Measurements from ENCODE around the gene NAV3.

Gene NAV3

DNA sequence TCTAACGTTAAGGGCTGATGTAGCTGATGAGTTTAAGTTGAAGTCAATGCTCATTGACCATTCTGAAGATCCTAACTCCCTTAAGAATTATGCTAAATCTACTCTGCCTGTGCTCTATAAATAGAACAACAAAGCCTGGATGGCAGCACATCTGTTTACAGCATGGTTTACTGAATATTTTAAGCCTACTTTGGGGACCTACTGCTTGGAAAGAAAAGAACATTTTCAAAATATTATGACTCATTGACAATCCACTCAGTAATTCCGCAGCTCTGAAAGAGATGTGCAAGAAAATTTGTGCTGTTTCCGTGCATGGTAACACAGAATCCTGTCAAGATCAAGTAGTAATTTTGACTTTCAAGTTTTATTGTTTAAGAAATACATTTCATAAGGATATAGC is 35.0 kb upstream of the NAV3 start:
- WGBS (ENCODE audit: insufficient coverage): no CpG with 5 or more reads among the region's 3 CpGs
- POLR2A ChIA-PET: no interaction called here
- H3K36me3 ChIP-seq (ENCODE audit: control insufficient read depth in 4 of 4, insufficient read depth in 4 of 4, low read length in 3 of 4): no peaks in the 10 kb centered on the region
- H3K9me3 ChIP-seq (ENCODE audit: control extremely low read depth in 1 of 5, control insufficient read depth in 4 of 5, insufficient read depth in 2 of 5, low read depth in 1 of 5, low read length in 4 of 5): no peaks in the 10 kb centered on the region
- no peak for DNase-seq
- H3K4me3 ChIP-seq (ENCODE audit: control insufficient read depth in 1 of 7, extremely low read depth in 1 of 7, insufficient read depth in 4 of 7, low read depth in 2 of 7, low read length in 6 of 7): no peak overlapping the region
- no peaks in the 10 kb centered on the region for H3K27me3 ChIP-seq (replicated peaks in 2 of 5; ENCODE audit: control insufficient read depth in 4 of 5, insufficient read depth in 5 of 5, low read length in 4 of 5)
- no peaks in the 10 kb centered on the region for H3K4me1 ChIP-seq (ENCODE audit: control extremely low read depth in 1 of 4, control insufficient read depth in 4 of 4, insufficient read depth in 4 of 4, low read length in 3 of 4)
- H3K27ac ChIP-seq (ENCODE audit: insufficient read depth in 1 of 2, low read depth in 1 of 2, low read length in 2 of 2, poor library complexity in 1 of 2, severe bottlenecking in 2 of 2): no peak overlapping the region
- CTCF ChIA-PET: no interaction called here

DNA sequence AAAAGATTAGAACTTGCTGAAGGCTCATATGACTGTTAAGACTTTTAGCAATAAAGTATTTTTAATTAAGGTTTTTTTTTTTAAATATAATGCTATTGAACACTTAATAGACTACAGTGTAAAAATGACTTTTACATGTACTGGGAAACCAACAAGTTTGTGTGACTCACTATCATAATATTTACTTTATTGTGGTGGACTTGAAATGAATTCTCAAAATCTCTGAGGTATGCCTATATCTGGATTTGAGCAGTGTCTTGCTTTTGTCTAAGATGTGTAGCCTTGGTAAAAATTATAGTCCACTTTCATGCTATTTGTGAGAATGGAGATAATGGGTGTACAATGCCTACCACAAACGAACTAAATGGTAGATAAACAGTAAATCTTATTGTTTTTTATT is 33.9 kb upstream of the NAV3 start:
- no peak for DNase-seq
- Histone ChIP-seq H3K36me3 (ENCODE audit: control insufficient read depth in 4 of 4, insufficient read depth in 4 of 4, low read length in 3 of 4) (no peaks in the 10 kb centered on the region), H3K4me3 (ENCODE audit: control insufficient read depth in 1 of 7, extremely low read depth in 1 of 7, insufficient read depth in 4 of 7, low read depth in 2 of 7, low read length in 6 of 7) (no peak overlapping the region), H3K4me1 (ENCODE audit: control extremely low read depth in 1 of 4, control insufficient read depth in 4 of 4, insufficient read depth in 4 of 4, low read length in 3 of 4) (no peaks in the 10 kb centered on the region), H3K9me3 (ENCODE audit: control extremely low read depth in 1 of 5, control insufficient read depth in 4 of 5, insufficient read depth in 2 of 5, low read depth in 1 of 5, low read length in 4 of 5) (no peaks in the 10 kb centered on the region), H3K27ac (ENCODE audit: insufficient read depth in 1 of 2, low read depth in 1 of 2, low read length in 2 of 2, poor library complexity in 1 of 2, severe bottlenecking in 2 of 2) (no peak overlapping the region), H3K27me3 (replicated peaks in 2 of 5; ENCODE audit: control insufficient read depth in 4 of 5, insufficient read depth in 5 of 5, low read length in 4 of 5) (no peaks in the 10 kb centered on the region)
- POLR2A ChIA-PET: no interaction called here
- CTCF ChIA-PET: no interaction called here
- WGBS (ENCODE audit: insufficient coverage): no CpG with 5 or more reads among the region's 1 CpG

DNA sequence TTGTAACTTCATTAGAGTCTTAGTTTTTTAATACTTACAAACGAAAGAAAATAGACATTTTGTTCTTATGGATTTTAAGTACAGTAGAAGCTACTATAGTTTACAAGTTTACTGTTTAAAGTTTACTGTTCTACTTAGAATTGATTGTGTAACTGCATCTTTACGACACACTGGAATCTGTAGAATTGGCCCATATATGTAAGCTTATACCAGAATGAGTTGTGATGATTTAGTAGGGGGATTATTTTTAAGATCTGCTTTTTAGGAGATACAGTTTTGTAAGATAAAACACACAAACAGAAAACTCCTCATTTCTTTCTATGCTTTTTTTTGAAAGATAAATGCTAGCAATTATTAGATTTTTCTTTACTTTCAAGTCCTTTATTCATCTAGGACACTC is 30.2 kb upstream of the NAV3 start:
- Histone ChIP-seq H3K27ac (ENCODE audit: insufficient read depth in 1 of 2, low read depth in 1 of 2, low read length in 2 of 2, poor library complexity in 1 of 2, severe bottlenecking in 2 of 2) (no peak overlapping the region), H3K4me1 (ENCODE audit: control extremely low read depth in 1 of 4, control insufficient read depth in 4 of 4, insufficient read depth in 4 of 4, low read length in 3 of 4) (no peaks in the 10 kb centered on the region), H3K36me3 (ENCODE audit: control insufficient read depth in 4 of 4, insufficient read depth in 4 of 4, low read length in 3 of 4) (no peaks in the 10 kb centered on the region), H3K27me3 (replicated peaks in 2 of 5; ENCODE audit: control insufficient read depth in 4 of 5, insufficient read depth in 5 of 5, low read length in 4 of 5) (no peaks in the 10 kb centered on the region), H3K4me3 (ENCODE audit: control insufficient read depth in 1 of 7, extremely low read depth in 1 of 7, insufficient read depth in 4 of 7, low read depth in 2 of 7, low read length in 6 of 7) (no peak overlapping the region), H3K9me3 (ENCODE audit: control extremely low read depth in 1 of 5, control insufficient read depth in 4 of 5, insufficient read depth in 2 of 5, low read depth in 1 of 5, low read length in 4 of 5) (no peaks in the 10 kb centered on the region)
- CTCF ChIA-PET: no interaction called here
- no peak for DNase-seq
- POLR2A ChIA-PET: no interaction called here
- WGBS (ENCODE audit: insufficient coverage): no CpG with 5 or more reads among the region's 2 CpGs

DNA sequence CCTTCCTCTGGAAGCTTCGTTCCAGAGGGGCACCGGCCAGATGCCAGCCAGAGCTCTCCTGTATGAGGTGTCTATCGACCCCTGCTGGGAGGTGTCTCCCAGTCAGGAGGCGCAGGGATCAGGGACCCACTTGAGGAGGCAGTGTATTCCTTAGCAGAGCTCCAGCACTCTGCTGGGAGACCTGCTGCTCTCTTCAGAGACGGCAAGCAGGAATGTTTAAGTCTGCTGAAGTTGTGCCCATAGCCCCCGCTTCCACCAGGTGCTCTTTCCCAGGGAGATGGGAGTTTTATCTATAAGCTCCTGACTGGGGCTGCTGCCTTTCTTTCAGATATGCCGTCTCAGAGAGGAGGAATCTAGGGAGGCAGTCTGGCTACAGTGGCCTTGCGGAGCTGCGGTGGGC is 22.2 kb upstream of the NAV3 start:
- DNase-seq: no peak
- Histone ChIP-seq H3K27me3 (replicated peaks in 2 of 5; ENCODE audit: control insufficient read depth in 4 of 5, insufficient read depth in 5 of 5, low read length in 4 of 5) (no peaks in the 10 kb centered on the region), H3K9me3 (ENCODE audit: control extremely low read depth in 1 of 5, control insufficient read depth in 4 of 5, insufficient read depth in 2 of 5, low read depth in 1 of 5, low read length in 4 of 5) (peaks cover 0 to 2% (median 0%) of the 10 kb centered on the region in 5 experiments), H3K27ac (ENCODE audit: insufficient read depth in 1 of 2, low read depth in 1 of 2, low read length in 2 of 2, poor library complexity in 1 of 2, severe bottlenecking in 2 of 2) (no peak overlapping the region), H3K4me1 (ENCODE audit: control extremely low read depth in 1 of 4, control insufficient read depth in 4 of 4, insufficient read depth in 4 of 4, low read length in 3 of 4) (no peaks in the 10 kb centered on the region), H3K36me3 (ENCODE audit: control insufficient read depth in 4 of 4, insufficient read depth in 4 of 4, low read length in 3 of 4) (no peaks in the 10 kb centered on the region), H3K4me3 (ENCODE audit: control insufficient read depth in 1 of 7, extremely low read depth in 1 of 7, insufficient read depth in 4 of 7, low read depth in 2 of 7, low read length in 6 of 7) (no peak overlapping the region)
- ChIA-PET CTCF (no interaction called here), POLR2A (no interaction called here)
- 93% methylated on average over 7 of the region's 9 CpGs for WGBS (ENCODE audit: insufficient coverage)

DNA sequence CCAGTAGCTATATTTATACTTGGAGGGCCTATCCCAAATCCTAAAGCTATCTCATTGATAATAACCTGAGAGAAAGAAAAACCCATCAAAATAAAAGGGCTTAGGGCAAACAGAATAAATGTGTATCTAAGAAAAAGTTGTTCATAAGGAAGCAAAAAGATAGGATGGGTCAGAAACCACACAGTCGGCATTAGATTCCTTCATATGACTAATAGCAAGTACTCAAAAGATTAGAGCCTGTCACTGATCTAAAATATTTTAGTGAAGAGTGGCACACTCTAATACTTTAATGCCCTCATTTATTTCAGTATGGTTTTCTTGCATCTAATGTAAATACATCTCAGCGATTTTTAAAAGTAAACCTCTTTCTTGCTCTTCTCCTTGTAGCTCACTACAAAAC is 17.1 kb upstream of the NAV3 start:
- DNase-seq: no peak
- H3K27ac ChIP-seq (ENCODE audit: insufficient read depth in 1 of 2, low read depth in 1 of 2, low read length in 2 of 2, poor library complexity in 1 of 2, severe bottlenecking in 2 of 2): no peak overlapping the region
- CTCF ChIA-PET: no interaction called here
- POLR2A ChIA-PET: no interaction called here
- no peaks in the 10 kb centered on the region for H3K4me1 ChIP-seq (ENCODE audit: control extremely low read depth in 1 of 4, control insufficient read depth in 4 of 4, insufficient read depth in 4 of 4, low read length in 3 of 4)
- no peaks in the 10 kb centered on the region for H3K27me3 ChIP-seq (replicated peaks in 2 of 5; ENCODE audit: control insufficient read depth in 4 of 5, insufficient read depth in 5 of 5, low read length in 4 of 5)
- no peaks in the 10 kb centered on the region for H3K36me3 ChIP-seq (ENCODE audit: control insufficient read depth in 4 of 4, insufficient read depth in 4 of 4, low read length in 3 of 4)
- 100% methylated on average over 1 of the region's 2 CpGs for WGBS (ENCODE audit: insufficient coverage)
- no peak overlapping the region for H3K4me3 ChIP-seq (ENCODE audit: control insufficient read depth in 1 of 7, extremely low read depth in 1 of 7, insufficient read depth in 4 of 7, low read depth in 2 of 7, low read length in 6 of 7)
- H3K9me3 ChIP-seq (ENCODE audit: control extremely low read depth in 1 of 5, control insufficient read depth in 4 of 5, insufficient read depth in 2 of 5, low read depth in 1 of 5, low read length in 4 of 5): peaks cover 0 to 2% (median 0%) of the 10 kb centered on the region in 5 experiments

DNA sequence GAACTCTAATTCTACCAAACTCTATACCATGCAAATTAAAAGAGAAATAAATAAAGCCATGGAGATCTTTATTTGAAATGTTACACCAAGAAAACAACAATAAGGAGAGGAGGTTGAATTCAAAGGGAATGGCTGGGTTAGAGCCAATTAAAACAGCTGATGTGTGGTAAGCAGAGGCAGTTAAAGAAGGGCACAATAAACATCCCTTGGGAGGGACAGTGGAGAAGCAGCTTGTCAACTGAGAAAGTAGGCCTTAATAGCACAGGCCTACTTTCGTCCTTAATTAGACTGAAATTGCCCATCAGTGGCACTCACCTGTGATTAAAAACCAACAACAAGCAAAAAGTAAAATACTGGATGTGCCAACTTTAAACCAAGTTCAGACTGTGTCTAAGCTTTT is 16.3 kb upstream of the NAV3 start:
- CTCF ChIA-PET: no interaction called here
- Histone ChIP-seq H3K4me1 (ENCODE audit: control extremely low read depth in 1 of 4, control insufficient read depth in 4 of 4, insufficient read depth in 4 of 4, low read length in 3 of 4) (no peaks in the 10 kb centered on the region), H3K9me3 (ENCODE audit: control extremely low read depth in 1 of 5, control insufficient read depth in 4 of 5, insufficient read depth in 2 of 5, low read depth in 1 of 5, low read length in 4 of 5) (no peaks in the 10 kb centered on the region), H3K36me3 (ENCODE audit: control insufficient read depth in 4 of 4, insufficient read depth in 4 of 4, low read length in 3 of 4) (no peaks in the 10 kb centered on the region), H3K27me3 (replicated peaks in 2 of 5; ENCODE audit: control insufficient read depth in 4 of 5, insufficient read depth in 5 of 5, low read length in 4 of 5) (no peaks in the 10 kb centered on the region), H3K27ac (ENCODE audit: insufficient read depth in 1 of 2, low read depth in 1 of 2, low read length in 2 of 2, poor library complexity in 1 of 2, severe bottlenecking in 2 of 2) (no peak overlapping the region), H3K4me3 (ENCODE audit: control insufficient read depth in 1 of 7, extremely low read depth in 1 of 7, insufficient read depth in 4 of 7, low read depth in 2 of 7, low read length in 6 of 7) (no peak overlapping the region)
- no peak for DNase-seq
- POLR2A ChIA-PET: no interaction called here
- WGBS (ENCODE audit: insufficient coverage): 100% methylated on average over 1 of the region's 1 CpG

DNA sequence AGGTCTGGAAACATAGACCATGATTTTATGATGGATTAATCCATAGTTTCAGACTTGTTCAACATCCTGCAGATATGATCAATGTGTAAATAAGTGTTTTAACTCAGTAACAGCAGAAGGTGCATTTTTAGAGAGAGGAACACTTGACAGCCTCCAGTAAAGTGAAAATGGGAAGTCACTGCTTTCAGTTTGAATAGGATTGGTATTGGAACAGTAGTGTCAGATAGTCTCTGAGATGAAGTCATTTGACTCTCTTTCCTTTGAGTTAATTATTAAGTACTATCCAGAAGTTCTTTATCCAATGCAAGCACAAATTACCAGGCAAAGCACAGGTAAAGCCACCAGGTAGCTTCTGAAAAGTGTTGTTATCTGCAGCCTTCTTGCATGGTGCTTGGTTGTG is 14.5 kb upstream of the NAV3 start:
- no peaks in the 10 kb centered on the region for H3K4me1 ChIP-seq (ENCODE audit: control extremely low read depth in 1 of 4, control insufficient read depth in 4 of 4, insufficient read depth in 4 of 4, low read length in 3 of 4)
- DNase-seq: no peak
- no peaks in the 10 kb centered on the region for H3K9me3 ChIP-seq (ENCODE audit: control extremely low read depth in 1 of 5, control insufficient read depth in 4 of 5, insufficient read depth in 2 of 5, low read depth in 1 of 5, low read length in 4 of 5)
- H3K27me3 ChIP-seq (replicated peaks in 2 of 5; ENCODE audit: control insufficient read depth in 4 of 5, insufficient read depth in 5 of 5, low read length in 4 of 5): no peaks in the 10 kb centered on the region
- no peak overlapping the region for H3K4me3 ChIP-seq (ENCODE audit: control insufficient read depth in 1 of 7, extremely low read depth in 1 of 7, insufficient read depth in 4 of 7, low read depth in 2 of 7, low read length in 6 of 7)
- CTCF ChIA-PET: no interaction called here
- no peak overlapping the region for H3K27ac ChIP-seq (ENCODE audit: insufficient read depth in 1 of 2, low read depth in 1 of 2, low read length in 2 of 2, poor library complexity in 1 of 2, severe bottlenecking in 2 of 2)
- no peaks in the 10 kb centered on the region for H3K36me3 ChIP-seq (ENCODE audit: control insufficient read depth in 4 of 4, insufficient read depth in 4 of 4, low read length in 3 of 4)
- POLR2A ChIA-PET: no interaction called here

DNA sequence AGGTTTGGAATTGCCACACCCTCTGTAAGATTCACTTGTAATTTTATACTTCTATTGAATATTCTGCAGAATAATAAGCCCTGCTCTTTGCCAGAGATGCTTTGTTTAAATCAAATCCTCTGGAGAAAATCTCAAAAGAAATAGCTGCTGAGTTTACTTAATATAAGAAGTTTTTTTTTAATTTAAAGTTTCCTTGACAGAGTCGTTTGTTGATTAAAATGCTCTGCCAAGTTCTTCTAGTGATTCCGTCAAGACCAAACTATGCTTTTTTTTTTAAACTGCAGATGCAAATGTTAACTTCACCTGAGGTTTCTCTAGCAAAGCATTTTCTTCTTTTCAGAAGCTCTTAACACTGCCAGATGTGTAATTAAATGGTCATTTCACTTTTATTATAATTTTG is 13.4 kb upstream of the NAV3 start:
- POLR2A ChIA-PET: no interaction called here
- CTCF ChIA-PET: no interaction called here
- Histone ChIP-seq H3K27ac (ENCODE audit: insufficient read depth in 1 of 2, low read depth in 1 of 2, low read length in 2 of 2, poor library complexity in 1 of 2, severe bottlenecking in 2 of 2) (no peak overlapping the region), H3K4me3 (ENCODE audit: control insufficient read depth in 1 of 7, extremely low read depth in 1 of 7, insufficient read depth in 4 of 7, low read depth in 2 of 7, low read length in 6 of 7) (no peak overlapping the region), H3K4me1 (ENCODE audit: control extremely low read depth in 1 of 4, control insufficient read depth in 4 of 4, insufficient read depth in 4 of 4, low read length in 3 of 4) (no peaks in the 10 kb centered on the region), H3K27me3 (replicated peaks in 2 of 5; ENCODE audit: control insufficient read depth in 4 of 5, insufficient read depth in 5 of 5, low read length in 4 of 5) (no peaks in the 10 kb centered on the region), H3K9me3 (ENCODE audit: control extremely low read depth in 1 of 5, control insufficient read depth in 4 of 5, insufficient read depth in 2 of 5, low read depth in 1 of 5, low read length in 4 of 5) (no peaks in the 10 kb centered on the region), H3K36me3 (ENCODE audit: control insufficient read depth in 4 of 4, insufficient read depth in 4 of 4, low read length in 3 of 4) (no peaks in the 10 kb centered on the region)
- 67% methylated on average over 1 of the region's 2 CpGs for WGBS (ENCODE audit: insufficient coverage)
- DNase-seq: no peak
